NT2/D1 (cell line): ENCODE measurements around the gene AGBL1.

Experiments
- DNase-seq: peaks from one replicate; pipeline ENCODE4 v3.0.0-alpha.2; 2011; ENCODE audit warnings: low read depth, low spot score
- H3K27me3 ChIP-seq: 2 replicates; pipeline ENCODE4 v1.6.0; 2011; ENCODE audit warnings: mild to moderate bottlenecking; ENCODE audit not compliant: insufficient read length, insufficient read depth
- H3K36me3 ChIP-seq: 2 replicates; pipeline ENCODE4 v1.6.1; 2011; ENCODE audit warnings: mild to moderate bottlenecking, low read length, mixed read lengths; ENCODE audit not compliant: insufficient read depth, insufficient read length
- H3K4me1 ChIP-seq: 2 replicates; pipeline ENCODE4 v1.5.1; 2011; ENCODE audit not compliant: insufficient read depth, insufficient read length
- H3K4me3 ChIP-seq: 2 replicates; pipeline ENCODE4 v1.5.1; 2011; ENCODE audit warnings: low read depth; ENCODE audit not compliant: insufficient read length
- H3K9ac ChIP-seq: 2 replicates; pipeline ENCODE4 v1.6.0; 2011; ENCODE audit warnings: low read depth; ENCODE audit not compliant: insufficient read length
- H3K9me3 ChIP-seq: 2 replicates; pipeline ENCODE4 v1.5.1; 2011; ENCODE audit warnings: mild to moderate bottlenecking, low read length; ENCODE audit not compliant: insufficient read depth
- SUZ12 ChIP-seq: IDR thresholded peaks from 2 replicates; pipeline ENCODE4 v1.6.1; 2011; ENCODE audit not compliant: insufficient read length, insufficient read depth; ENCODE audit errors: extremely low read depth
- YY1 ChIP-seq: IDR thresholded peaks from 2 replicates; pipeline ENCODE4 v1.6.1; 2011; ENCODE audit not compliant: insufficient read length, insufficient read depth
- ZNF274 ChIP-seq: IDR thresholded peaks from 2 replicates; pipeline ENCODE4 v1.6.1; 2011; ENCODE audit warnings: mild to moderate bottlenecking, low read depth, low read length

The AGBL1 gene

DNA sequence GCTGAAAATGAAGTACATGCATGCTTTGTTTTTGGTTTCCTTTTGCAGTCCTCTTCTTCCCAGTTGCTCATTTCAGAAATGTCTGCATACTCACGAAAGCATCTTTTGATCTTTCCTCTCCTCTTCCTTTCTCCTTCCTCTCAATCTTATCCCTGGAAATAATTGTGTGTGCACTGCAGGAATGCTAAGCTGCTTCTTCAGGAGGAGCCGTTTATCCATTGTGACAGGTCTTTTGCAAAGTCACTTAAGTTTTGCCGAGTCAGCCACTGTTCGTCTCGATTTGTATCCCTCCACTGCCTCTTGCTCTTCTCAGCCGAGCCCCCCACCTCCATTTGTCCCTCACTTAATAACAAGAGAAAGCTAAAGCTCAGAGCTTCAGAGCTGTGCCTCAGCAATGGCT, 597.6 kb downstream of the AGBL1 start:
- H3K27me3 ChIP-seq = no peaks in the 10 kb centered on the region
- H3K9ac ChIP-seq = no peak overlapping the region
- TF ChIP-seq ZNF274 (no peak), YY1 (no peak), SUZ12 (no peak)
- no peaks in the 10 kb centered on the region for H3K9me3 ChIP-seq
- no peak overlapping the region for H3K4me3 ChIP-seq
- H3K36me3 ChIP-seq = no peaks in the 10 kb centered on the region
- DNase-seq = no peak
- H3K4me1 ChIP-seq = no peaks in the 10 kb centered on the region

DNA sequence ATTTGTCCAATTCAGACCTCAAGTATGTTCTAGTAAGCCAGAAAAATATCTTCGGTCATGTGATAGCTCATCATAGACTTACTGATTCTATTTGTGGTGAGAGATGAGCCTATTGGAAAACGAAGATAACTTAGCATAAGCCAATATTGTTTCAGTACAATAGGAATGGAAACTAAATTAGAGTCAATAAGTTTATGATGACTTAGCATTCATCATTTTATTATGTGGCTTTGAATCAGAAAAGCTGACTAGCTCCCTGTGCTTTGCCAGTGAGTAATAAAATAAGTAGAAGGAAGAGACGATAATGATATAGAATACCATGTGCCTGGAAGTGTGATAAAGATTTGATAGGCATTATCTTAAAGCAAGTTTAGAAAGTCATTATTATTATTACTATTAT, 605.6 kb downstream of the AGBL1 start:
- no peaks in the 10 kb centered on the region for H3K36me3 ChIP-seq
- TF ChIP-seq SUZ12 (no peak), YY1 (no peak), ZNF274 (no peak)
- H3K9ac ChIP-seq = no peak overlapping the region
- H3K4me3 ChIP-seq = no peak overlapping the region
- H3K4me1 ChIP-seq = no peaks in the 10 kb centered on the region
- H3K27me3 ChIP-seq = no peaks in the 10 kb centered on the region
- no peaks in the 10 kb centered on the region for H3K9me3 ChIP-seq
- DNase-seq = no peak

DNA sequence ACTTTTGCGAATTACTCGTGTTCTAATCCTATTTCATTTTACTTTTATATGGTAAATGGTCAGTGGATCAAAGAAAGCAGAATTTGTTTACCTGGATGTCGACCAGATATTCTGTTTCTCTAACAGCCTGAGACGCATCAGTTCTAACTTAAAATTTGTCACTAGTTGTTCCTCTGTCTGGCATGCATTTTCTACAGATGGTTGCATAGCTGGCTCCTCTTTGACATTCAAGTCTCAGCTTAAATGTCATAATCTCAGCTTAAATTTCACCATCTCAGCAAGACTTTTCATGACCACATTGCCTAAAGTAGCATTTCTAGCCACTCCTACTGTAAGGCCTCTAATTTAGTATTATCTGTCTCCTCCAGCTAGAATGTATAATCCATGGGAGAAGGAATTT, 609.3 kb downstream of the AGBL1 start:
- no peak for DNase-seq
- Histone ChIP-seq H3K27me3 (no peaks in the 10 kb centered on the region), H3K4me3 (no peak overlapping the region), H3K9ac (no peak overlapping the region), H3K4me1 (no peaks in the 10 kb centered on the region), H3K9me3 (no peaks in the 10 kb centered on the region), H3K36me3 (no peaks in the 10 kb centered on the region)
- TF ChIP-seq YY1 = no peak
- TF ChIP-seq ZNF274 = no peak
- no peak for TF ChIP-seq SUZ12

DNA sequence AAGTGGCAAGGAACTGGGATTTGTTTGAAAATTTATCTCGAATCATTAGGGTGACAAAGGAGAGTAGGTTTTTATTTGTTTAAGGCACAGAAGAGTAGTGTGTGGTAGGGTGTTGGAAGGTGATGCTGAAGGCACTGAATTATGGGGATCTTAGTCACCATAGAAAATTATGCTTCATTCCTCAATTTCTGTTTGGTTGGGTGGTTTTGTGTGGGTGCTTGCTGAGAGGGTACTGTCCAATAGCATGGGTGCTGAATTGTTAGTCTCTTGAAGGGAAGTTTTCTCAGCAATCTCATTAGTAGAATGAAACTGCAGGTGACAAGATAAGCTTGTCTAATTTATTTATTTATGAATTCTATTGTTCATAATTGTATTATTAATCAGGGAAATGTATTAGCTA, 610.9 kb downstream of the AGBL1 start:
- H3K9ac ChIP-seq = no peak overlapping the region
- no peaks in the 10 kb centered on the region for H3K36me3 ChIP-seq
- TF ChIP-seq SUZ12 = no peak
- TF ChIP-seq ZNF274 = no peak
- TF ChIP-seq YY1 = no peak
- no peak for DNase-seq
- no peaks in the 10 kb centered on the region for H3K9me3 ChIP-seq
- H3K4me3 ChIP-seq = no peak overlapping the region
- no peaks in the 10 kb centered on the region for H3K27me3 ChIP-seq
- H3K4me1 ChIP-seq = no peaks in the 10 kb centered on the region

DNA sequence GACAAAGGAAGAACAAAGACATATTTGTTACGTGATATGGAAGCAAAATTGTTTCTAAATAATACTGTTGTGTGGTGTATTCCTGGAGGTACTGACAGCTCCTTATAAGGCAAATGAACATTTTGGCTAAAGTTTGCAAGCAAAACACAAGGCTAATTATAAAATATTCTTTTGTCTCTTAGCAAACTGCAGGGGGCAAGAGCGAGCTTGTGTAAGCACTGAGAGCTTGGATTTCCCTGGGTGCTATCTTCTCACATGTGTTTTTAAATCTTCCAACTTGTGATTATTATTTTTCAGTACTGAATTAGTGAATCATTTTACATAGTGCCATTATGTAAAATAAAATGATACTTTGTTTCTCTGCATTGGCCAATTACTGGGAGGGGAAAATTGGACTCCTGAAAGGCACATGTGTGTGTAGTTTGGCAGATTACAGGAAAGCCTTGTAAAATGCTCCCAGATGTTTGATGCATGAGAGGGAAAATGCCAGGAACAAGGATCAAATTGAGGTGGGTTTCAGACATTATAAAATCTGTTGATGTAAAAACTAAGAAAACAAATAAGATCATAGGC, 611.5 kb downstream of the AGBL1 start:
- H3K9me3 ChIP-seq = no peaks in the 10 kb centered on the region
- H3K9ac ChIP-seq = no peak overlapping the region
- no peaks in the 10 kb centered on the region for H3K36me3 ChIP-seq
- TF ChIP-seq ZNF274 (no peak), SUZ12 (no peak), YY1 (no peak)
- no peaks in the 10 kb centered on the region for H3K4me1 ChIP-seq
- no peak for DNase-seq
- H3K27me3 ChIP-seq = no peaks in the 10 kb centered on the region
- H3K4me3 ChIP-seq = no peak overlapping the region

DNA sequence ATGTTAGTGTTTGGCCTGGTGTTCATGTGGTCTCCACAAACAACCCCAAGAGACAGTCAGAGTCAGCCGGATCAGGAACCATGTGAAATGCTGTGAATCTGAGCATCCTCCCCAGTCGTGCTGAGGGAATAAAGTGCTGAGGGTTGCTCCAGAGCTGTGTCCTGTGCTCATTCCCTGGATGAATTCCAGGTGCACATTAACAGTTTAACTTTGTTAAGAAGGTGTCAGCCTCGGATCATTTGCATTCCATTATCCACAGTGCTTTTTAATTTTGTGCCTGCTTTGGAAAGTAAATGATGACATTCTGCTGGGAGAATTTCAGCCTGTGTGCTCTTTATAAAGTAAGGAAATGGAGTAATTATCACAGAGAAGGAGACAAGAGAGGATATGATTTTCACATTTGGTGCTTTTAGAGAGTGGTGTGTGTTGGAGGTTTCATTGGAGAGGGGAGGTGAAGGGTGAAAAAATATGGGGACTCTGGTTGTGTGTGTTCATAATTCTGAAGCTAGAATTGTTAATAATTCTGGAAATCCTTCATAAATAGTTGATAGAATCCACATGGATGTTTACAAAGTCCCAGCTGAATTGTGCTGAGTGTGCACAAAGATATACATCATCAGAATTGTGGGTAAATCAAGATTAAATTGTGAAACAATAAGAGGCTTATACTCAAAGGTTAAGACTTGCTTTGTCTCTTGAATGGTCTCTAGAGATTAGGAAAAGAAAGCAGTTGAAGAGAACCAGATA, 621.4 kb downstream of the AGBL1 start:
- TF ChIP-seq YY1 (no peak), ZNF274 (no peak), SUZ12 (no peak)
- Histone ChIP-seq H3K4me3 (no peak overlapping the region), H3K36me3 (no peaks in the 10 kb centered on the region), H3K27me3 (no peaks in the 10 kb centered on the region), H3K9me3 (no peaks in the 10 kb centered on the region), H3K9ac (no peak overlapping the region), H3K4me1 (no peaks in the 10 kb centered on the region)
- no peak for DNase-seq

DNA sequence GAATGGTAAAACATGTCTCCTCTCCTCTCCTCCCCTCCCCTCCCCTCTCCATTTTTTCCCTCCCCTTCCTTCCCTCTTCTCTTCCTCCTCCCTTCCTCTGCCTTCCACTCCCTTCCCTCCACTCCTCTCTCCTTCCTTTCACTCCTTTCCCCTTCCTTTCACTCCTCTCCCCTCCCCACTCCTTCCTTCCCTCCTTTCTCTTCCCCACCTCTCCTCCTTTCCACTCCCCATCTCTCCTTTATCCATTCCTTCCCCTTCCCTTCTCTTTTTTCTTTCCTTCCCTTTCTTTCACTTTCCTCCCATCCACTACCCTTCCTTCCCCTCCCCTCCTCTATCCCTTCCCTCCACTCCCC, 621.9 kb downstream of the AGBL1 start:
- H3K36me3 ChIP-seq = no peaks in the 10 kb centered on the region
- no peaks in the 10 kb centered on the region for H3K27me3 ChIP-seq
- no peaks in the 10 kb centered on the region for H3K4me1 ChIP-seq
- H3K9ac ChIP-seq = no peak overlapping the region
- H3K9me3 ChIP-seq = no peaks in the 10 kb centered on the region
- no peak for DNase-seq
- H3K4me3 ChIP-seq = no peak overlapping the region
- TF ChIP-seq ZNF274 (no peak), YY1 (no peak), SUZ12 (no peak)
